Heart left ventricle (tissue), 16 donors: ENCODE measurements around the gene C12orf60. TPM values are rescaled to one million over a fixed set of nuclear protein-coding genes. Genes with fewer than 3 reads are reported as not detected.
A peak's percentile ranks its signal among the peaks of the same experiment; 100 is the strongest.

Experiments used
- ATAC-seq, 4 donors: fragments of 200-7000 bp; cut with Tn5 transposase; one replicate each; pipeline ENCODE4 v1.9.1; 2020 to 2022; ENCODE audit warnings: moderate library complexity in 4 of 4, mild to moderate bottlenecking in 3 of 4, moderate number of reproducible peaks in 1 of 4
- DNase-seq, 5 donors: peaks; one replicate each; pipeline ENCODE4 v3.0.0-alpha.2; 2020
- H3K27ac ChIP-seq, 12 donors: fragments of 200-600 bp; sonication (generic) in 4 of 12; one replicate each; pipeline versions ENCODE4 v1.5.0 to v1.8.0; 2016 to 2022; ENCODE audit warnings: mild to moderate bottlenecking in 2 of 12
- H3K27me3 ChIP-seq, 9 donors: fragments of 200-600 bp; sonication (generic) in 2 of 9; one replicate each; pipeline versions ENCODE4 v1.5.1 to v1.8.0; 2016 to 2022; ENCODE audit warnings: mild to moderate bottlenecking in 3 of 9
- H3K36me3 ChIP-seq, 9 donors: fragments of 200-600 bp; sonication (generic) in 2 of 9; one replicate each; pipeline versions ENCODE4 v1.5.0 to v1.8.0; 2018 to 2022; ENCODE audit warnings: mild to moderate bottlenecking in 2 of 9
- H3K4me1 ChIP-seq, 12 donors: fragments of 200-600 bp; sonication (generic) in 4 of 12; one replicate each; pipeline versions ENCODE4 v1.5.0 to v1.8.0; 2016 to 2022; ENCODE audit warnings: mild to moderate bottlenecking in 3 of 12
- H3K4me3 ChIP-seq, 12 donors: fragments of 200-600 bp; sonication (generic) in 4 of 12; one replicate each; pipeline versions ENCODE4 v1.5.0 to v1.8.0; 2017 to 2022; ENCODE audit warnings: mild to moderate bottlenecking in 9 of 12, moderate library complexity in 4 of 12
- H3K9me3 ChIP-seq, 12 donors: fragments of 200-600 bp; sonication (generic) in 4 of 12; one replicate each; pipeline versions ENCODE4 v1.5.0 to v1.8.0; 2016 to 2022; ENCODE audit warnings: mild to moderate bottlenecking in 1 of 12
- CTCF ChIP-seq, 12 donors: fragments of 200-600 bp; sonication (generic) in 4 of 12; IDR thresholded peaks; one replicate each; pipeline versions ENCODE4 v1.5.0 to v1.8.0; 2018 to 2022; ENCODE audit warnings: antibody characterized with exemption in 12 of 12, mild to moderate bottlenecking in 5 of 12
- POLR2A ChIP-seq, 2 donors: fragments of 450-650 bp; IDR thresholded peaks; one replicate each; pipeline ENCODE4 v1.6.1; 2017; ENCODE audit warnings: antibody characterized with exemption in 2 of 2, mild to moderate bottlenecking in 2 of 2, moderate library complexity in 2 of 2
- WGBS, 4 donors: extraction: QIAGEN DNeasy Blood & Tissue Kit in 2 of 4; methylation state at CpG; one replicate each; pipeline versions ENCODE4 v1.1.5 to v1.1.7; 2013 to 2018; 5-methylcytosine and 5-hydroxymethylcytosine counted together
- intact Hi-C, 10 donors: fragments of 100-400 bp; cut with DNase I; formaldehyde crosslinking; loops; one replicate each; pipeline versions ENCODE4 v1.11.1 to v1.14.2; 2022
- polyA plus RNA-seq, 2 donors: library from polyadenylated mRNA; stranded (reverse); fragments of 200-250 nt; gene quantifications; one replicate each; pipeline ENCODE4 v1.2.3, GENCODE V29; 2013
- total RNA-seq, 9 donors: library from RNA; depleted of rRNA in 2 of 9; stranded (reverse); fragments of >200 nt in 2 of 9; fragmentation: NEBNext Ultra II Directional in 3 of 9; extraction: Animal tissue kit (Norgen Biotek cat#: 25700) in 3 of 9; gene quantifications; one replicate each; pipeline versions ENCODE4 v1.1.0 to v1.2.4, GENCODE V29; 2016 to 2023
- donor health status: ischemic (EF 13 %, LVEDD 7.1; RV severe dilation, severe dysfunction).
- donor health status: healthy with polysubstance abuse.
- donor health status: DM: no; HTN: yes; CAD: no.
- donor health status: DM: no; HTN: no; CAD: no.
- donor health status: ischemic (EF 25% LVEDD 6.9; RV normal size, moderate dysfunction).
- donor health status: ischemic (EF 25% LVEDD 5.7; RV mildly dilated, moderate dysfunction).
- donor health status: healthy.
- donor health status: DM: yes; HTN: yes; CAD: no.
- donor health status: ischemic (EF 35%, LVEDD 5.7; RV mildly dilated, moderate dysfunction).
- donor health status: nonischemic (EF 11% LVEDD 7.7; RV severe dilation, severe dysfunction).
- donor health status: DM: yes; HTN: yes; CAD: no.
- donor health status: PGD.
- donor health status: ischemic (EF 29% LVEDD 5.4; RV normal size, mild dysfunction).
- donor health status: nonischemic (EF 23%, LVEDD 6.1; RV moderate dilation, normal function).

The C12orf60 gene
- total and polyA plus RNA-seq, 11 donors: 2.0 to 5.3 (median 3.4) TPM

DNA sequence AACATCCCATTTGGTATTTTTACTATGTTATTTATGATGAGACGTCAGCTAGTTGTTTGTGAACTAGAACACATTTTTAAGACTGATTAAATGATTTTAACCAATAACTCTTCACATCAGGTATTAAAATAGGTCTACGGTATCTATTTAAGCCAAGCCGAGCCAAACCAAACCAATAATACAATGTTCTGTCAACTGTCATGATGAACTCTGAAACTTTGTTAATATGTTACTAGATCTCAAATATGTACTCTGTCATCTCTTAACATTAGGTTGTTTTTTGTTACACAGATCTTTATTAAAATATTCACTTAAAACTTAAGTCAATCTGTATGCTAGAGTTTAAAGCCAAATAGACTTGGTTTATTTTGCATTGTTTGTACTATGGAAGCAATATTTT is 38.8 kb downstream of the C12orf60 start:
- no peaks in the 10 kb centered on the region for H3K36me3 ChIP-seq
- peak overlapping the region; percentile 58 to 78 (median 70) for H3K27ac ChIP-seq
- peak overlapping the region in 8 of 12 donors; percentile 24 to 56 (median 36) for H3K4me3 ChIP-seq
- WGBS, 4 donors: 65 to 81% (median 69%) methylated on average over 3 of the region's 3 CpGs
- no peaks in the 10 kb centered on the region for H3K9me3 ChIP-seq
- ATAC-seq (no peak), DNase-seq (no peak)
- intact Hi-C loops: loop anchor here in 7 of 10 donors (2.0 to 10.0 kb wide), 10 partner anchors 35 to 432 kb away; partner anchors contain the start of genes RERG (in 5 of the 7), C12orf60 (in 3 of the 7) and WBP11 (in 3 of the 7)
- TF ChIP-seq POLR2A (IDR thresholded peaks at IDR 0.05): no peak
- TF ChIP-seq CTCF (IDR thresholded peaks at IDR 0.05): no peak
- H3K4me1 ChIP-seq: peaks cover 3 to 58% (median 44%) of the 10 kb centered on the region in 12 donors
- no peaks in the 10 kb centered on the region for H3K27me3 ChIP-seq

GRCh38 chr12:14843425-14843887 is 40.0 kb downstream of the C12orf60 start, which contains the start of gene ART4:
Gene ART4, minus strand, starts transcription at chr12:14843526. Its CDS starts 413 bp downstream, at chr12:14843113.
- Histone ChIP-seq H3K4me1 (peaks cover 3 to 61% (median 49%) of the 10 kb centered on the region in 12 donors), H3K4me3 (peak within 1 kb of the TSS in 8 of 12 donors; percentile 24 to 56 (median 36)), H3K27me3 (no peaks in the 10 kb centered on the region), H3K36me3 (no peaks in the 10 kb centered on the region), H3K9me3 (no peaks in the 10 kb centered on the region), H3K27ac (peak within 1 kb of the TSS; percentile 58 to 78 (median 70))
- 29 to 43% (median 32%) methylated on average over 10 of the region's 10 CpGs for WGBS, 4 donors
- intact Hi-C loops: loop anchor here in 7 of 10 donors (2.0 to 10.0 kb wide), 10 partner anchors 36 to 431 kb away; partner anchors contain the start of genes RERG (in 5 of the 7), C12orf60 (in 3 of the 7) and WBP11 (in 3 of the 7)
- DNase-seq: peak; percentile 24 to 64 (median 45)
- no peak for TF ChIP-seq POLR2A (IDR thresholded peaks at IDR 0.05)
- no peak for TF ChIP-seq CTCF (IDR thresholded peaks at IDR 0.05)
- peak in 3 of 4 donors; percentile 23 to 67 (median 42) for ATAC-seq

GRCh38 chr12:14844401-14844800 is 40.9 kb downstream of the C12orf60 start:
- intact Hi-C loops: loop anchor here in 8 of 10 donors (2.0 to 10.0 kb wide), 13 partner anchors 37 to 430 kb away; partner anchors contain the start of genes RERG (in 6 of the 8), C12orf60 (in 3 of the 8) and WBP11 (in 3 of the 8)

More at GRCh38 chr12:14844401-14844800, 40.9 kb downstream of the C12orf60 start:
- Histone ChIP-seq H3K4me3 (no peak overlapping the region), H3K4me1 (peaks cover 3 to 68% (median 50%) of the 10 kb centered on the region in 12 donors), H3K36me3 (no peaks in the 10 kb centered on the region), H3K27me3 (no peaks in the 10 kb centered on the region), H3K9me3 (no peaks in the 10 kb centered on the region), H3K27ac (peak overlapping the region in 1 of 12 donors; percentile 58)
- no peak for DNase-seq
- no peak for TF ChIP-seq CTCF (IDR thresholded peaks at IDR 0.05)
- no peak for ATAC-seq
